ENCODE results near the gene ZNF575.
"Not testable (repeated sequence)": the region's sequence is repeated elsewhere in the genome, so short reads cannot be mapped to it uniquely, and the experiment has no call there.

Gene ZNF575

DNA sequence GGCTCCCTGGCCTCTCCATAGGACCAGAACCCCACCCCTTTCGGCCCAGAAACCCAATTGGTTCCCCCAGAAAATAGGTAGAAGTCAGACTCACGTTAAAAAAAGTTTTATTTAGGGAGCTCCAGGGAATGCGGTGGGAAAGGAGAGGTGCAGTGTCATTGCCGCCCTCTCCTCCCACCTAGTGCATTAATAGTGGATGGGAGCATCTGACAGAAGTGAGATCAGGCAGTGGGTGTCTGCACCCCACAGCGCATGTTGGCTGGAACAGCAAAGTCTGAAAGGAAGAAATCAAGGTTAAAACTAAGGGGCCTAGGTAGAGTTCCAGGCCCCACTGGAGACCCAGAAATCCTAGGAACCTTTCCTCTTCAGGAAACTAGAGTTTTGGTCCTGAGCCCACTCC, 26.4 kb upstream of the ZNF575 start:
- no peak overlapping the region for H3K4me3 ChIP-seq
- H3K27ac ChIP-seq = no peak overlapping the region

DNA sequence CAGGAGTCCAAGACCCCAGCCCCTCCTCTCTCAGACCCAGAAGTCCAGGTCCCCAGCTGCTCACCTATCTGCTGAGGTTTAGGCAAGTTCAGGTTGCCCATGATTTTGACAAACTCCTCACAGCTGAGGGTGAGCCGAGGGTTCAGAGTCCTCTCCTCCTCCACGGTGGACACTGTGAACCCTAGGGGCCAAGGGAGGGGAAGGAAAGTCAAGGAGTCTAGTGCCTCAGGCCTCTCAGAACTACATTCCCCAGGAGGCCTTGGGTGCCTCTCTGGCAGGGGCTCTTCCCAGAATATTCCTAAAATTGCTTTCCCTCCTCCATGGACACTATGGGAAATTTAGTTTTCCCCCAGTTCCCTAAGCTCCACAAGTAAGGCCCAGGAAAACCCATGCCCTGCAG, 25.1 kb upstream of the ZNF575 start:
- Histone ChIP-seq H3K4me3 (no peak overlapping the region), H3K27ac (peak overlapping the region in 1 of 21 experiments; percentile 37)

DNA sequence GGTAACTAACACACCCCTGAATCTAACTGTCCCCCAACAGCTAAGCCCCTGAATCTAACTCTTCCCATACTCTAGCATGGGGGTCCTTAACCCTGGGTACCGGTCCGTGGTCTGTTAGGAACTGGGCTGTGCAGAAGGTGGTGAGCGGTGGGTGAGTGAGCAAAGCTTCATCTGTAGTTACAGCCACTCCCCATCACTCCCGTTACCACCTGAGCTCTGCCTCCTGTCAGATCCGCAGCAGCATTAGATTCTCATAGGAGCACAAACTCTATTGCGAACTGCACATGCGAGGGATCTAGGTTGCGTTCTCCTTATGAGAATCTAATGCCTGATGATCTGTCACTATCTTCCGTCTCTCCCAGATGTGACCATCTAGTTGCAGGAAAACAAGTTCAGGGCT, 22.3 kb upstream of the ZNF575 start:
- H3K27ac ChIP-seq = no peak overlapping the region
- no peak overlapping the region for H3K4me3 ChIP-seq

DNA sequence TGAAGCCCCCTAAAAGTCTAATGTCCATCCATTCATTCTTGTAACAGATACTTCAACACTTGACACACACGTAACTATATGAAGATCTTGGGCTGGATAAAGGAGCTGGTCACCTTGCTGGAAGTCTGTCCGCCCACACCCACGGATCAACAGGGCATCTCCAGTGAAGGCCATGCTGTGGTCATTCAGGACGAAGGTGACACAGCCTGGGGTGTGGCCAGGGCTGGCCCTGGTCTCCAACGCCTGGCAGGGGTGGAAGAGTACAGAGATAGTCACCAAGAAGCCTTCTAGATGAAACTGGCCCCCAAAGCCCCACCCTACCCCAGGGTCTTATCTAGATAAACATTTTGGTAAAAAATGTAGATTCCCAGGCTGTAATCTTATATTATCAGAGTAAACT, 21.7 kb upstream of the ZNF575 start:
- no peak overlapping the region for H3K27ac ChIP-seq
- no peak overlapping the region for H3K4me3 ChIP-seq

DNA sequence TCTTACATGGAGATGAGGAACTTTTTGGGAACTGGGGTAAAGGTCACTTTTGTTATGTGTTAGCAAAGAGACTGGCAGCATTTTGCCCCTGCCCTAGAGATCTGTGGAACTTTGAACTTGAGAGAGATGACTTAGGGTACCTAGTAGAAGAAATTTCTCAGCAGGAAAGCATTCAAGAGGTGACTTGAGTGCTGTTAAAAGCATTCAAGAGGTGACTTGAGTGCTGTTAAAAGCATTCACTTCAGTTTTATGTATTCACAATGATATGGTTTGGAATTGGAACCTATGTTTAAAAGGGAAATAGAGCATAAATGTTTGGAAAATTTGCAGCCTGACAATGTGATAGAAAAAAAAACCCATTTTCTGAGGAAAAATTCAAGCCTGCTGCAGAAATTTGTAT, 20.6 kb upstream of the ZNF575 start:
- H3K27ac ChIP-seq, H3K4me3 ChIP-seq: not testable (repeated sequence)

DNA sequence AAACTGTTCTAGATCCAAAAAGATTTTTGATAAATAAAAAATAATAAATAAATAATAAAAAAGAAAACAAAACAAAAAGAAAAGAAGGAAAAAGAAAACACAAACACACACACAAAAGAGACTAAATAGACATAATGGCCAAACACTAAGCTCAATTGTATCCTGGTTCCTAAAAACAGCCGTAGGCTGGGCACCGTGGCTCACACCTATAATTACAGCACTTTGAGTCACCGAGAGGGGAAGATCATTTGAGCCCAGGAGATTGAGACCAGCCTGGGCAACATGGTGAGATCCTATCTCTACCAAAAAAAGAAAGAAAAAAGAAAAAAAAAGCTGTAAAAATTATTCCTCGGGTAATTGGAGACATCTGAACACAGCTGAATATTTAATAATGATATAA, 14.9 kb upstream of the ZNF575 start:
- Histone ChIP-seq H3K27ac (peak overlapping the region in 4 of 21 experiments; percentile 24 to 62 (median 27)), H3K4me3 (no peak overlapping the region)

DNA sequence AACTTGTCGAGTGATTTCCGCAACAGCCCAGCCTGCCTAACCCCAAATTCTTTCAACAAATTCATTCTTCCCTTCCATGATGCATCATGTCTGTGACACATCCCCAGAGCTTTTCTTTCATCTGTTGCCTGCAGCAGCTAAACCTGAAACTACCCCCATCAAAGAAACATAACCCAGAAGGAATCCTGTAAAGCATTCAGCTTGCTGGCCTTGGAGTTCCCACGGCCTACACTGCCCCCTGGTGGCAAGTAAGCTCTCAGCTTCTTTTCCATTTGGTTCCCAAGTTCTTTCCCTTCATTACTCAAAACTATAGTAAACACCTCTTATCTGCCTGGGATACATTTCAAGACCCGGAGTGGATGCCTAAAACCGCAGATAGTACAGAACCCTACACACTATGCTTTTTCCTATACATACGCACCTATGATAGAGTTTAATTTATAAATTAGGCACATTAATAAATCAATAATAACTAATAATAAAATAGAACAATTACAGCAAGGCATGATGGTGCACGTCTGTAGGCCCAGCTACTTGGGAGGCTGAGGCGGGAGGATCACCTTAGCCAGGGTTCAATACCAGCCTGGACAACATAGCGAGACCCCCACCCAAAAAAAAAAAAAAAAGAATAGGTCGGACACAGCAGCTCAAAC, 13.4 kb upstream of the ZNF575 start:
- H3K27ac ChIP-seq = peak overlapping the region in 2 of 21 experiments; percentile 30 to 62
- no peak overlapping the region for H3K4me3 ChIP-seq

DNA sequence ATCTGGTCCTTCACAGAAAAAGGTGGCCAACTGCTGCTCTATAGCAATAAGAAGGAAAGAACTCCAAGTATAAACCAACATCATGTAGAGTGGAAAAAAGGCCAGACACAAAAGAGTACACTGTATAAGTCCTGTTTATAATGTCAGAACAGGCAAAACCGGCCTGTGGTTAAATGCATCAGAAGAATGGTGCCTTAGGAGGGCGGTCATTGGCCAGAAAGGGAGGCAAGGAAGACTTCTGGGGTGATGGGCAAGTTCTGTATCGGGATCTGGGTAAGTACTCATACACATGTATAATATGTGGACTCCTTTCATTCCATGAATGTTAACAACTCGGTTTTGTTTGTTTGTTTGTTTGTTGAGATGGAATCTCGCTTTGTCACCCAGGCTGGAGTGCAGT, 10.1 kb upstream of the ZNF575 start:
- H3K4me3 ChIP-seq = no peak overlapping the region

DNA sequence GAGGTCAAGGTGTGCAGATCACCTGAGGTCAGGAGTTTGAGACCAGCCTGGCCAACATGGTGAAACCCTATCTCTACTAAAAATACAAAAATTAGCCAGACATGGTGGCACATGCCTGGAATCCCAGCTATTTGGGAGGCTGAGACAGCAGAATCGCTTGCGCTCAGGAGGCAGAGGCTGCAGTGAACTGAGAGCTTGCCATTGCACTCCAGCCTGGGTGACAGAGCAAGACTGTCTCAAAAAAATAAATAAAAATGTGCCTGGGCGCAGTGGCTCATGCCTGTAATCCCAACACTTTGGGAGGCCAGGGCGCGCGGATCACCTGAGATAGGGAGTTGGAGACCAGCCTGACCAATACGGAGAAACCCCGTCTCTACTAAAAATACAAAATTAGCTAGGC, 9.3 kb upstream of the ZNF575 start:
- H3K4me3 ChIP-seq = not testable (repeated sequence)
- H3K27ac ChIP-seq = peak overlapping the region in 5 of 21 experiments; percentile 26 to 90 (median 51)

More for the DNA sequence above, 10.1 kb upstream of the ZNF575 start:
- H3K27ac ChIP-seq = peak overlapping the region in 6 of 21 experiments; percentile 2 to 64 (median 34)

DNA sequence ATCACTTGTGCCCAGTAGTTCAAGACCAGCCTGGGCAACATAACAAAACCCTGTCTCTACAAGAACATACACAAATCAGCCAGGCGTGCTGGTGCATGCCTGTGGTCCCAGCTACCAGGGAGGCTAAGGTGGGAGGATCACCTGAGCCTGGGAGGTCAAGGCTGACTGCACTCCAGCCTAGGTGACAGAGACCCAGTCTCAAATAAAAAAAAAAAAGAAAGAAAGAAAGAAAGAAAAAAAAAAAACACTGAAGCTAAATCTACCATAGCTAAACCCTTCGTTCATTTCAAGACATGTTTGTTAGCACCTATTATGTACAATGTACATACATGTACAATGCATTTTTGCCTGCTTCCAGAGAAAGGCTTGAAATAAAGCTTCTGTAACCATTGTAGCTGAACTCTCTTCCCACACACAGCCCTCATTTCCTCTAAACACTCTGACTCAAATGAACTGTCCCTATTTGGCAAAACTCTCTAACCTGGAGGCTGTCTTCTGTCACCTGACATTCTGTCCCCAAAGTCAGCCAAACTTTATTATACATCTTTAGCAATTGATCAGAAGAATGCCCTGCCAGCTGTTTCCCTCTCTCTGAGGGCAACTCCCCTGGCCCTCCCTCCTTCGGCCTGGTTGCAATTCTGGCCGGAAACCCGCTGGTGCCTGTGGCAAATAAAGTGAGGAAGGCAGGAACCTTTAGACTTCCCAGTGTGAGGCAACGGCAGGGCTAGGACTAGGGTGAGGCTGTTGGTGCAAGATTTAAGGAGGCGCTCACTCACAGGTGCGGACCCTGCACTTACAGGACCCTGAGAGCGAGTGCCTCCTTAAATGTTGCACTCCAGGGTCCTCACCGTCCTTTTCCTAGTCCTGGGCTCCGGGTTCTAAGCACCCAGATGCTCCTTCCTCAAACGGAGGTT, 7.8 kb upstream of the ZNF575 start:
- H3K27ac ChIP-seq = peak overlapping the region; percentile 39 to 93 (median 85)

DNA sequence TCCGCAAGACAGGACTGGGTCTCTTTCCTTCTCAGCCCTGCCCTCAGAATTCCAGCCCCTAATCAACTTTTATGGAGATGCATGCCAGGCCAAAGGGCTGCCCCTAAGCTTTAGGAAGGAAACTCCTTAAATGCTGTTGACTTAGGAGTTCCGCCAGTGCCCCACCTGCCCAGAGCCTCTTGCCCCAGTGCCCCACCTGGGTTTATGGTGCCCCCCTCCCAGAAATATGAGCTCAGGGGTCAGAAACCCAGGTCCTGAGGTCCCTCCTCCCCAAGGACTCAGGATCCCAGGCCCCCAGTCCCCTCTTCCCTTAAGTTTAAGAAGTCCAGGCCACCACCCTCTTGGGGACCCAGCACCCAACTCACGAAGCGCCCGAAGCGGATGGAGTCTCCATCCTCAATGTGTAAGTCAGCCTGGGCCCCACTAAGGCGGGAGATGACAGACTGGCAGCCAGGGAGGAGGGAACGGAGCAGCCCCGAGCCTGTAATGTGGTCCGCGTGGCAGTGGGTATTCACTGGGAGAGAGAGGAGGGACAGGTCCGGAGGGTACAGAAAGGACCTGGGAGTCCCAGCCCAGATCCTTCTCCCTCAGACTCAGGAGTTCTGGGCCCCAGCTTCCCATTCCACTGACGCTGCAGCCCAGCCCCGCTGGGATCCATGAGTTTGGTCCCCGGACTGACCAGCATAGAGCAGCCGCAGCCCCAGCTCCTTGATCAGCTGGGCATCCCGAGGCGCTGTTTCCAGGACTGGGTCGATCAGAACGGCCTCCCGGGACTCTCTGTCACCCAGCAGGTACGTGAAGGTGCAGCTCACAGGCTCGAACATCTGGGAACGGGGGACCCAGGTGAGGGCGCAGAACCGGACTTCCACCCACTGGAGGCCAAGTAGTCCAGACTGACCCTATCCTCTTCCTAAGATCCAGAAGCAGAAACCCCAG, 6.9 kb upstream of the ZNF575 start:
- H3K4me3 ChIP-seq = peak overlapping the region; percentile 52 to 88 (median 75)
- H3K27ac ChIP-seq = peak overlapping the region; percentile 39 to 93 (median 85)

More for the DNA sequence above, 7.8 kb upstream of the ZNF575 start:
- peak overlapping the region; percentile 52 to 88 (median 75) for H3K4me3 ChIP-seq

DNA sequence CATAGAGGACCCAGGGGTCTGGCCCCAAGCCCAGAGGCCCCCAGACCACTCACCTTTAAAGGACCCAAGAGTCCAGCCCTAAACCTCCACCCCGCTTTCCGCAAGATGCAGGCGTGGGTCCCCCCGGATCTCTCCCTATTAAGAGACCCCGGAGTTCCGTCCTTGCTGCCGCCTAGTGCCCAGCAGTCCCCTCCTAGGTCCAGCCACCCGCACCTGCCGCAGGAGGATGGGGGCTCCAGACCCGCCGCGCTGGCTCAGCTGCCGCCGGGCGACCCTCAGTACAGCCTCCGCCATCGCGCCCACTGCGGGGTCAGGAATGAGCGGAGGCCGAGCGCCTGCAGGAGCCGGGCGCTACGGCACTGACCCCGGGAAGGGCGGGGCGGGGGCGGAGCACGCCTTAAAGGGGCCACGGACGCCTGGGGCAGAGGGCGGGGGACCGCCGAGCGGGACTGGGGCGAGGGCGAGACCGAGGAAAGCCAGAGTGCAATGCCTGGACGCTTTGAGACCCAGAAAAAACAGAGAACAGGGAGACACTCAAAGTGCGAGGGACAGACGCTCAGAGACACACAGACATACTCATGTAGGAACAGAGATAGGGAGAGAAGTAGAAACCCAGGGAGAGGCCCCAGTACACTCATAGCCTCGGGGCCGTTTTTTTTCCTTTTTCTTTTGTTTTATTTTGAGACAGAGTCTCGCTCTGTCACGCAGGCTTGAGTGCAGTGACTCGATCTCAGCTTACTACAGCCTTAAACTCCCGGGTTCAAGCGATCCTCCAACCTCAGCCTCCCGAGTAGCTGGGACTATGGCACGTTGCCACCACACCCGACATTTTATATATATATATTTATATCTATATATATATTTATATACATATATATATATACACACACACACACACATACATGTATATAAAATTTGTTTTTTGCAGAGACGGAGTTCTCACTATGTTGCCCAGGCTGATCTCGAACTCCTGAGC, 5.8 kb upstream of the ZNF575 start, which contains the start of gene ETHE1:
ETHE1 (minus strand) TSS at position 318 of the 976 bp plus-strand sequence; CDS start at position 294, 24 bp downstream.
- peak within 1 kb of the TSS; percentile 39 to 93 (median 85) for H3K27ac ChIP-seq

DNA sequence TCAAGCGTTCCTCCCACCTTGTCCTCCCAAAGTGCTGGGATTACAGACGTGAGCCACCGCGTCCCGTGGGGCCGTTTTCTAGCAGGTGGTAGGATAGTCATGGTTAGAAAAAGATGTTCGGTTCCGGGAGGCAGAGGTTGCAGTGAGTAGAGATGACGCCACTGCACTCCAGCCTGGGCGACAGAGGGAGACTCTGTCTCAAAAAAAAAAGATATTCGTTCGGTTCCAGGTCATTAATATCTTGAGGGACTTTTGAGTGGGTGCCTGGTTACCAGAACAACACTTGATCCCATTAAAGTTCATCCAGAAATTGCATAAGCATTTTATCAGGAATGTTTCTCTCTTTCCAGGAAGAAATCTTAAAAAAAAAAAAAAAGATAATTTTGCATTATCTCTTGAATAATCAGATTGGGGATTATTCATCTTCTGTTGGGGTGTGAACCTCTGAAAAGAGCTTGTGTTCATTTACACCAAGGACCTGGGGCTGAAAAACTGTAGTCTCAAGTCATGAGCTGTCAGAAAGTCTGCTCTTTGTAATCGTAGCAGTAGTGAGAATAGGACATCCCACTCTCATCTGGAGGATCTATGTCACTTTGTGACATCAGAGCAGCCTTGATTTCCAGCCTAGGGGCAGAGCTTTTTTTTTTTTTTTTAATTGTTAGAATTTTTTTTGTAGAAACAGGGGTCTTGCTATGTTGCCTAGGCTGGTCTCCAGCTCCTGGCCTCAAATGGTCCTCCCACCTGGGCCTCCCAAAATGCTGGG, 4.9 kb upstream of the ZNF575 start:
- H3K4me3 ChIP-seq = peak overlapping the region in 3 of 7 experiments; percentile 52 to 75 (median 72)
- peak overlapping the region in 15 of 21 experiments; percentile 24 to 93 (median 86) for H3K27ac ChIP-seq

More for the DNA sequence above, 5.8 kb upstream of the ZNF575 start, which contains the start of gene ETHE1:
- H3K4me3 ChIP-seq = peak within 1 kb of the TSS; percentile 52 to 88 (median 75)

DNA sequence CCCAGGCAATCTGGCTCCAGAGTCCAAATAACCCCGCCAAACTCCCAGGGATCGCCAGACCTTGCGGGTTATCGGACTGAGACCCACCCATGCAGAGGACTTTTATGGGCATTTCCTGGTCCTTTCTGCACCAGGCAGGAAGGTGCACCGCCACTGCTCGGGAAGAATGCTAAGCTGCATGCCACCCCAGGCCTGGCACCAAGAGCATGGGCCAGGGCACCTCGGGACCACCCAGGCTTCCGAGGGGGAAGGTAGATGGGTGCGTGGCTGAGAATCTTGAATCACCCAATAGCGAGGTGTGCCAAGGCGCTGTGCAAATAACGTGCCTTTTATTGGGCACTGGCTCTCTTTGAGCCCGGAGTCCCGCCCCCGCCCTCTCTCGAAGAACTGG, 422 bp upstream of the ZNF575 start:
- Histone ChIP-seq H3K27ac (peak overlapping the region in 20 of 21 experiments; percentile 58 to 92 (median 80)), H3K4me3 (peak overlapping the region; percentile 39 to 61 (median 57))

DNA sequence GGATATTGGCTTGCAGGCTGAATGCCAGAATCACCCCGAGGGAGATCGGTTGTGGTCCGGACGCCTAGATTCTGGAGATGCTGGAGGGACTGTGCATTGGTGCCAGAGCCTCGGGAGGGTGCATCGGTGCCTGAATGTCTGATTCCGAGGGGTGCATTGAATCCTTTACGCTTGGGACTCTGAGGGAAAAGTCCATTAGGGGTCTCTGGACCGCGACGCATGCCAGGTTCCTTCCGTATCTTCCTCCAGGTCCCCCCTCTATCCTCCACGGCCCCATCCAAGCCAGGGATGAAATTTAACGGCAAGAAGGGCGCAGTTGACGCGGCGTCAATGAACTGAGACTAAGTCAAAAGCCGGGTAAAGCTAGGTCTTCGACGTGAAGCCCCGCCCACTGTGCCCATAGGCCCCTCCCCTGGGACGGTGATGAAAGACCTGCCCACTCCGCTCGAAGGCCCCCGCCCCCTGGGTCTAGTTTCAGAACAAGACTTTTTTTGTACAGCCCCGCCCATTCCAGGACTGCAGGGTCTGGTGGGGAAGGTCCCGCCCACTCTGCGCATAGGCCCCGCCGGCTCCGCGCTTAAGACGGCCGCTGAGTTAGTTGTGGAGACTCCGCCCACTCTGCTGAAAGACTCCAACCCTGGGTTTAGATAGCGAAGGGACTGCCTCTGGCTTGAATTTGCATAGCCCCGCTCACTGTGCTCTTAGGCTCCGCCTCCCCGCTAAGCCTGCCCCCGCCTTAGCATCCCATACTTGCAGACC, 737 bp downstream of the ZNF575 start:
- peak overlapping the region; percentile 39 to 61 (median 57) for H3K4me3 ChIP-seq
- H3K27ac ChIP-seq = peak overlapping the region; percentile 13 to 92 (median 80)

DNA sequence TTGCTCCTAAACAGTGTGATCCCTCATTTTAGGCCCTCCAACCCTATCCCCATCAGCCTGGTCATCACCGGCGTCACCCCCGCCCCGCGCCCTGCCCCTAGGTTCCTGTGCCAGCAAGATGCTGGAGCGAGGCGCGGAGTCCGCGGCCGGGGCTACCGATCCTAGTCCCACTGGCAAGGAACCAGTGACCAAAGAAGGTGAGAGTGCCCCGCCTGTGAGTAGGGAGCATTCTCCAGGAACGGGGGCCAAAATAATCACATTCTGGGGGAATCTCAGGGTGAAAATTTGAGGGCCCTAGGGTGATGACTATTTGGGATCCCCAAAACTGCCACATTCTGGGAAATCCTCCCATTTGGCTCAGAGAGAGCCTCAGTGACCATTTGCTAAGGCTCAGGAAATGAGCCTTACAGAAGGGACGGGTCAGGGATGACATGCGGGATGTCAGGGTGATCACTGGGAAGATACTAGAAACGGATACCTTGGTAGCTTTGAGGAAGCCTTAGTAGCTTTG, 1.4 kb downstream of the ZNF575 start:
- H3K4me3 ChIP-seq = peak overlapping the region in 6 of 7 experiments; percentile 39 to 61 (median 58)
- peak overlapping the region in 12 of 21 experiments; percentile 30 to 90 (median 56) for H3K27ac ChIP-seq
